GM18517 (cell line): ENCODE data around the gene VEZT.
"Not testable (repeated sequence)": the region's sequence is repeated elsewhere in the genome, so short reads cannot be mapped to it uniquely, and the experiment has no call there.

Experiments
- ATAC-seq: cut with Tn5 transposase; IDR thresholded peaks from one replicate; pipeline ENCODE4 v1.9.1; 2021; ENCODE audit warnings: mild to moderate bottlenecking, moderate library complexity; ENCODE audit not compliant: unreplicated experiment

Gene VEZT

GRCh38 chr12:95253386-95253785, 35.8 kb downstream of the VEZT start:
- no peak for ATAC-seq

GRCh38 chr12:95257541-95257940, 39.9 kb downstream of the VEZT start:
- no peak for ATAC-seq

- no peak for ATAC-seq
These were observed 40.5 kb downstream of the VEZT start for GRCh38 chr12:95258151-95258550.

- no peak for ATAC-seq
These were observed 41.2 kb downstream of the VEZT start for GRCh38 chr12:95258803-95259202.

GRCh38 chr12:95259368-95259767, 41.8 kb downstream of the VEZT start:
- ATAC-seq = no peak

- no peak for ATAC-seq
These were observed 43.5 kb downstream of the VEZT start for GRCh38 chr12:95261109-95261508.

GRCh38 chr12:95262808-95263207, 45.2 kb downstream of the VEZT start:
- ATAC-seq = no peak

GRCh38 chr12:95265765-95266164, 48.2 kb downstream of the VEZT start:
- ATAC-seq = no peak

- no peak for ATAC-seq
These were observed 48.6 kb downstream of the VEZT start for GRCh38 chr12:95266254-95266653.

GRCh38 chr12:95269892-95270291, 52.3 kb downstream of the VEZT start:
- ATAC-seq = no peak

- ATAC-seq = no peak
These were observed 53.9 kb downstream of the VEZT start for GRCh38 chr12:95271465-95271864.

GRCh38 chr12:95277139-95277538, 59.5 kb downstream of the VEZT start:
- ATAC-seq = no peak

GRCh38 chr12:95279856-95280255, 62.2 kb downstream of the VEZT start:
- ATAC-seq = no peak

- ATAC-seq = no peak
These were observed 64.7 kb downstream of the VEZT start for GRCh38 chr12:95282266-95282665.

GRCh38 chr12:95283371-95283770, 65.8 kb downstream of the VEZT start:
- no peak for ATAC-seq

- no peak for ATAC-seq
These were observed 69.1 kb downstream of the VEZT start for GRCh38 chr12:95286713-95287112.

GRCh38 chr12:95291501-95291900, 73.9 kb downstream of the VEZT start:
- no peak for ATAC-seq

GRCh38 chr12:95298916-95299315, 81.3 kb downstream of the VEZT start:
- ATAC-seq = no peak

GRCh38 chr12:95300286-95300685, 82.7 kb downstream of the VEZT start:
- ATAC-seq = no peak

- no peak for ATAC-seq
These were observed 85.9 kb downstream of the VEZT start for GRCh38 chr12:95303476-95303875.

GRCh38 chr12:95304673-95305198, 87.1 kb downstream of the VEZT start:
- no peak for ATAC-seq

- ATAC-seq = no peak
These were observed 95.0 kb downstream of the VEZT start for GRCh38 chr12:95312656-95313055.

GRCh38 chr12:95314756-95315155, 97.1 kb downstream of the VEZT start:
- ATAC-seq = not testable (repeated sequence)

GRCh38 chr12:95316798-95317197, 99.2 kb downstream of the VEZT start:
- ATAC-seq = no peak
